Neutrophil (primary cell): ENCODE results near the gene ITIH5.

Experiments used
- H3K27ac ChIP-seq: fragments of 200-600 bp; sonication (generic); 2 replicates; pipeline ENCODE4 v1.5.1; 2016; ENCODE audit warnings: mild to moderate bottlenecking, moderate library complexity
- H3K27me3 ChIP-seq: fragments of 200-600 bp; sonication (generic); 2 replicates; pipeline ENCODE4 v1.6.0; 2016; ENCODE audit warnings: mild to moderate bottlenecking
- H3K36me3 ChIP-seq: fragments of 200-600 bp; sonication (generic); 2 replicates; pipeline ENCODE4 v1.5.1; 2017
- H3K4me1 ChIP-seq, 2 experiments: fragments of 200-600 bp in 1 of 2; sonication (generic) in 1 of 2; 1 replicate in 1 of 2; 2 replicates in 1 of 2; pipeline versions ENCODE4 v1.5.1 to v1.6.1; 2013 to 2016; ENCODE audit warnings: low read depth in 1 of 2, low read length in 1 of 2, mild to moderate bottlenecking in 1 of 2, moderate library complexity in 1 of 2; ENCODE audit not compliant: control insufficient read depth in 1 of 2, insufficient read depth in 1 of 2
- H3K4me3 ChIP-seq, 2 experiments: fragments of 200-600 bp in 1 of 2; sonication (generic) in 1 of 2; 1 replicate in 1 of 2; 2 replicates in 1 of 2; pipeline ENCODE4 v1.5.1; 2013 to 2016; ENCODE audit warnings: low read depth in 1 of 2, low read length in 1 of 2, mild to moderate bottlenecking in 1 of 2, moderate library complexity in 1 of 2
- H3K9me3 ChIP-seq: fragments of 200-600 bp; sonication (generic); 2 replicates; pipeline ENCODE4 v1.5.1; 2016
- TF ChIP-seq, protein P1 (sequence below): fragments of 200-600 bp; sonication (generic); IDR thresholded peaks from 2 replicates; pipeline ENCODE4 v1.5.1; 2016; ENCODE audit warnings: antibody characterized with exemption

Gene ITIH5

DNA sequence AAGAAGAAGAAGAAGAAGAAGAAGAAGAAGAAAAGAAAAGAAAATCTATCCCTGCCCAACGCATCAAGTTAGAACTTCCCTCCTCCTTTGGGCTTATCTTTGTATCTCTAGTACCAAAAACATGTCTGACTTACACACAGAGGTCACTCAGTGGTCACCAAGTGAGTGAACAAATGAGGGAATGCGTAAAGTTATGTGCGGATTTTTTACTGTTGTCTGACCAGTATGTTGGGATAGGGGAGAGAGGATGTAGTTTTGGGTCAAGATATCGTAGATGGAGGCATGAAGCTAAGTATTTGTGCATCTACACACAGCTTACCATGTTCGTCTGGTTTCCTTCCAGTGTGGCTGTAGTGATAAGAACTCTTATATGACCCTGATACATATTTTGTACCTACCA is 99.9 kb downstream of the ITIH5 start:
- no peaks in the 10 kb centered on the region for H3K4me1 ChIP-seq
- H3K9me3 ChIP-seq, result no peaks in the 10 kb centered on the region
- H3K36me3 ChIP-seq, result no peaks in the 10 kb centered on the region
- TF ChIP-seq, protein P1, sequence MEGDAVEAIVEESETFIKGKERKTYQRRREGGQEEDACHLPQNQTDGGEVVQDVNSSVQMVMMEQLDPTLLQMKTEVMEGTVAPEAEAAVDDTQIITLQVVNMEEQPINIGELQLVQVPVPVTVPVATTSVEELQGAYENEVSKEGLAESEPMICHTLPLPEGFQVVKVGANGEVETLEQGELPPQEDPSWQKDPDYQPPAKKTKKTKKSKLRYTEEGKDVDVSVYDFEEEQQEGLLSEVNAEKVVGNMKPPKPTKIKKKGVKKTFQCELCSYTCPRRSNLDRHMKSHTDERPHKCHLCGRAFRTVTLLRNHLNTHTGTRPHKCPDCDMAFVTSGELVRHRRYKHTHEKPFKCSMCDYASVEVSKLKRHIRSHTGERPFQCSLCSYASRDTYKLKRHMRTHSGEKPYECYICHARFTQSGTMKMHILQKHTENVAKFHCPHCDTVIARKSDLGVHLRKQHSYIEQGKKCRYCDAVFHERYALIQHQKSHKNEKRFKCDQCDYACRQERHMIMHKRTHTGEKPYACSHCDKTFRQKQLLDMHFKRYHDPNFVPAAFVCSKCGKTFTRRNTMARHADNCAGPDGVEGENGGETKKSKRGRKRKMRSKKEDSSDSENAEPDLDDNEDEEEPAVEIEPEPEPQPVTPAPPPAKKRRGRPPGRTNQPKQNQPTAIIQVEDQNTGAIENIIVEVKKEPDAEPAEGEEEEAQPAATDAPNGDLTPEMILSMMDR, result no peak
- H3K4me3 ChIP-seq, result no peak overlapping the region
- H3K27me3 ChIP-seq, result no peaks in the 10 kb centered on the region
- no peak overlapping the region for H3K27ac ChIP-seq

DNA sequence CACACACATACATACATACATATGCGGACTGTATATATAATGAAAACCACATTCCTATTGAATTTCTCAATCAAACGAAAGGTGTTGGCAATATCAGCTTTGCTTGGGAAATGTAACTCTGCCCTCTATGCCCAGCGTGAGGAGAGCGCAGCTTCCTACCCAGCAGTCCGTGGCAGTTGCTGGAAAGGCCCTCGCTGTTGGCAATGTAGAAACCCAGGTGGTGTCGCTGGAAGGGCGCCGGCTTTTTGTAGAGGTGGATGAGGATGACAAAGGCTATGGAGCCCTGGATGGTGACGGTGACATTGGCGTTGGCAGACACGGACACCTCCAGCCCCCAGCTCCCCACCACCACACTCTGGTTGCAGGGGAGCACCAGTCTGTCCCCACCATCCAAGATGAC is 100.9 kb downstream of the ITIH5 start:
- Histone ChIP-seq H3K9me3 (no peaks in the 10 kb centered on the region), H3K27ac (no peak overlapping the region), H3K36me3 (no peaks in the 10 kb centered on the region), H3K4me1 (no peaks in the 10 kb centered on the region), H3K27me3 (no peaks in the 10 kb centered on the region), H3K4me3 (no peak overlapping the region)
- TF ChIP-seq, protein P1, result no peak

DNA sequence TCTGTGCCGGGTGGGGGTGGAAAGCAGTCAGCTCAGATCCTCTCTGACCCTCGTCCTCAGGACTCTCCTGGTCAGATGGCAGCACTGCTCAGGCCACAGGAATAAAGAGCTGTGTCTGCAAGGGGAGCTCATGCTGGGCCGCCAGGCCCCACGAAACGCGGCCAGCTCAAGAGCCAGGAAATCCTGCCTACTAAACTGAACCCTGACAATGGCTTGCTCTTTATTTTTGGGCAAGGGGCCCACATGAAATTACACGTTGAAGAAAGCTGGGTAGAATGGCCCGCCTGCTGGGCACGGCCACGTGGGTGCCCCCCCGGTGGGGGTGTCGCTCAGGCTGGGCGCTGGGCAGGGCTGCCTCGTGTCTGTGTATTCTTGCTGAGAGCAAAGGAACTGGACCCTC is 103.0 kb downstream of the ITIH5 start:
- TF ChIP-seq, protein P1, result no peak
- Histone ChIP-seq H3K27ac (no peak overlapping the region), H3K36me3 (no peaks in the 10 kb centered on the region), H3K9me3 (no peaks in the 10 kb centered on the region), H3K4me1 (no peaks in the 10 kb centered on the region), H3K4me3 (no peak overlapping the region), H3K27me3 (no peaks in the 10 kb centered on the region)

DNA sequence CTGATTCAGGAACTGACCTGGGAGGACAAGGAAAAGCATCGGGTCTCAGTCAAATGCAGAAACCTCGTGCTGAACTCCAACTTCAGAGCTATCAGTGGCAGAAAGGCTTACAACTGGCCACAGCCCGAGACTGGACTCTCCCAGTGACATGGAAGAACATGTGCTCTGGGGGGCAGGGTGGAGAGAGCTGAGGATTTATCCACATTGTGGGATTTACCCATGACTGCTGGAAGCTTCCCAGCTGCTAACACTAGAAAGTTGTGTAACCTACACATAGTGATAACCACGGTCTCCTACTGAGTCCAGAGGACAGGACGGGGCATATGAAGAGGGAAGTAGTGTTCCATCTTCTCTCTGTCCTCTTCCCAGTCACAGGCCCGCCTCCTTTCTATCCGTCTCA is 103.4 kb downstream of the ITIH5 start:
- Histone ChIP-seq H3K27ac (no peak overlapping the region), H3K4me1 (no peaks in the 10 kb centered on the region), H3K4me3 (no peak overlapping the region), H3K36me3 (no peaks in the 10 kb centered on the region), H3K9me3 (no peaks in the 10 kb centered on the region), H3K27me3 (no peaks in the 10 kb centered on the region)
- TF ChIP-seq, protein P1, result no peak

DNA sequence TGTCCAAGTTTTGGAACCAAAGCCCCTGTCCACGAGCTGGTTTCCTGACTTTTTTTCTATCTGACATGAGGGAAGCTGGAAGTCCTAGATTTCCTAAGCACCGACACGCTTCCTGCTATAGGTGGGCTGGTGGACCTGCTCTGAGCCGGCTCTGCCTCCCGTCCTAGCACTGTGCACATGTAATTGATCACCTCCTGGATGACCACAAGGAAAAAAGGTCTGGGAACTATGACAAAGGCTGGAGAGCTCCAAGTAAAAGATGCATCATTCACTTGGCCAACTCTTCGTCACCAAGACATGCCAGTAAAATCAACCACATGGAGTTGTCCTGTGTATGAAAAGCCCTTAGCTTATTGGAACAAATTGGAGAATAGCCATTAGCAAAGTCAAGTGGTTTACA is 104.8 kb downstream of the ITIH5 start:
- TF ChIP-seq, protein P1, result no peak
- Histone ChIP-seq H3K4me1 (no peaks in the 10 kb centered on the region), H3K9me3 (no peaks in the 10 kb centered on the region), H3K27me3 (no peaks in the 10 kb centered on the region), H3K36me3 (no peaks in the 10 kb centered on the region), H3K27ac (no peak overlapping the region), H3K4me3 (no peak overlapping the region)
